ENCODE data around the gene MORF4L1.
"Not testable (repeated sequence)": the region's sequence is repeated elsewhere in the genome, so short reads cannot be mapped to it uniquely, and the experiment has no call there.

DNA sequence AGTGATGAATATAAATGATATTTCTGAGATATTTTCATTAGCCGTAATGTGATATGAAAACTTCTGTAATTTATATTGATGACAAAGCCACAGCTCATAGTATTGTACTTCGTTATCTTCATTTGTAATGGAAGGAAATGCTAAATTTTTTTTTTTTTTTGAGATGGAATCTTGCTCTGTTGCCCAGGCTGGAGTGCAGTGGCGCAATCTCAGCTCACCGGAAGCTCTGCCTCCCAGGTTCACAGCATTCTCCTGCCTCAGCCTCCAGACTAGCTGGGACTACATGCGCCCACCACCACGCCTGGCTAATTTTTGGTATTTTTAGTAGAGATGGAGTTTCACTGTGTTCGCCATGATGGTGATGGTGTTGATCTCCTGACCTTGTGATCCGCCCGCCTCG, 7.1 kb upstream of the MORF4L1 start:
- TF ChIP-seq POLR2AphosphoS5 (IDR thresholded peaks at IDR 0.05; ENCODE audit: low read depth, low read length); CTCF (IDR thresholded peaks at IDR 0.05); SIN3A (IDR thresholded peaks at IDR 0.05; ENCODE audit: borderline replicate concordance, insufficient read depth, low read depth, low read length); TCF7L2 (IDR thresholded peaks at IDR 0.05; ENCODE audit: low read depth, low read length): not testable (repeated sequence)
- TF ChIP-seq, protein P1, sequence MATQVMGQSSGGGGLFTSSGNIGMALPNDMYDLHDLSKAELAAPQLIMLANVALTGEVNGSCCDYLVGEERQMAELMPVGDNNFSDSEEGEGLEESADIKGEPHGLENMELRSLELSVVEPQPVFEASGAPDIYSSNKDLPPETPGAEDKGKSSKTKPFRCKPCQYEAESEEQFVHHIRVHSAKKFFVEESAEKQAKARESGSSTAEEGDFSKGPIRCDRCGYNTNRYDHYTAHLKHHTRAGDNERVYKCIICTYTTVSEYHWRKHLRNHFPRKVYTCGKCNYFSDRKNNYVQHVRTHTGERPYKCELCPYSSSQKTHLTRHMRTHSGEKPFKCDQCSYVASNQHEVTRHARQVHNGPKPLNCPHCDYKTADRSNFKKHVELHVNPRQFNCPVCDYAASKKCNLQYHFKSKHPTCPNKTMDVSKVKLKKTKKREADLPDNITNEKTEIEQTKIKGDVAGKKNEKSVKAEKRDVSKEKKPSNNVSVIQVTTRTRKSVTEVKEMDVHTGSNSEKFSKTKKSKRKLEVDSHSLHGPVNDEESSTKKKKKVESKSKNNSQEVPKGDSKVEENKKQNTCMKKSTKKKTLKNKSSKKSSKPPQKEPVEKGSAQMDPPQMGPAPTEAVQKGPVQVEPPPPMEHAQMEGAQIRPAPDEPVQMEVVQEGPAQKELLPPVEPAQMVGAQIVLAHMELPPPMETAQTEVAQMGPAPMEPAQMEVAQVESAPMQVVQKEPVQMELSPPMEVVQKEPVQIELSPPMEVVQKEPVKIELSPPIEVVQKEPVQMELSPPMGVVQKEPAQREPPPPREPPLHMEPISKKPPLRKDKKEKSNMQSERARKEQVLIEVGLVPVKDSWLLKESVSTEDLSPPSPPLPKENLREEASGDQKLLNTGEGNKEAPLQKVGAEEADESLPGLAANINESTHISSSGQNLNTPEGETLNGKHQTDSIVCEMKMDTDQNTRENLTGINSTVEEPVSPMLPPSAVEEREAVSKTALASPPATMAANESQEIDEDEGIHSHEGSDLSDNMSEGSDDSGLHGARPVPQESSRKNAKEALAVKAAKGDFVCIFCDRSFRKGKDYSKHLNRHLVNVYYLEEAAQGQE (IDR thresholded peaks at IDR 0.05; ENCODE audit: insufficient read depth in 1 of 2, low read depth in 2 of 2, low read length in 1 of 2) = not testable (repeated sequence)

Measured in Panc1 (cell line).